HL-60 (cell line): ENCODE measurements around the gene ZSWIM4.
A peak's percentile ranks its signal among the peaks of the same experiment; 100 is the strongest.

ENCODE experiments used
- DNase-seq, 2 experiments: peaks; one replicate each; pipeline ENCODE4 v3.0.0-alpha.2; 2010 to 2020; ENCODE audit warnings: low read depth in 1 of 2, low spot score in 1 of 2
- H3K27ac ChIP-seq: fragments of 250-450 bp; sonication (Bioruptor Pico); replicated peaks from 2 replicates; pipeline ENCODE4 v1.5.1; 2020; ENCODE audit warnings: mild to moderate bottlenecking, moderate library complexity
- H3K27me3 ChIP-seq: fragments of 250-450 bp; sonication (Bioruptor Pico); 2 replicates; pipeline ENCODE4 v1.5.1; 2021; ENCODE audit warnings: mild to moderate bottlenecking, moderate library complexity; ENCODE audit not compliant: insufficient read depth, poor library complexity, severe bottlenecking
- H3K4me3 ChIP-seq: replicated peaks from 2 replicates; pipeline ENCODE4 v1.5.1; 2011; ENCODE audit warnings: mild to moderate bottlenecking, control low read depth, low read length; ENCODE audit not compliant: insufficient read depth
- CTCF ChIP-seq: IDR thresholded peaks from one replicate; pipeline ENCODE4 v1.5.1; 2011; ENCODE audit warnings: low read length, control low read depth, inconsistent platforms; ENCODE audit not compliant: insufficient read depth
- GABPA ChIP-seq: IDR thresholded peaks from 2 replicates; pipeline ENCODE4 v1.6.1; 2012; ENCODE audit warnings: low read depth
- POLR2AphosphoS5 ChIP-seq: IDR thresholded peaks from 2 replicates; pipeline ENCODE4 v1.6.1; 2012; ENCODE audit warnings: low read depth
- SPI1 ChIP-seq: IDR thresholded peaks from 2 replicates; pipeline ENCODE4 v1.6.1; 2012; ENCODE audit warnings: low read depth, mild to moderate bottlenecking, borderline replicate concordance
- TF ChIP-seq, protein P1 (sequence below): IDR thresholded peaks from 2 replicates; pipeline ENCODE4 v1.6.1; 2012; ENCODE audit warnings: low read depth; ENCODE audit not compliant: insufficient replicate concordance

ZSWIM4 gene

DNA sequence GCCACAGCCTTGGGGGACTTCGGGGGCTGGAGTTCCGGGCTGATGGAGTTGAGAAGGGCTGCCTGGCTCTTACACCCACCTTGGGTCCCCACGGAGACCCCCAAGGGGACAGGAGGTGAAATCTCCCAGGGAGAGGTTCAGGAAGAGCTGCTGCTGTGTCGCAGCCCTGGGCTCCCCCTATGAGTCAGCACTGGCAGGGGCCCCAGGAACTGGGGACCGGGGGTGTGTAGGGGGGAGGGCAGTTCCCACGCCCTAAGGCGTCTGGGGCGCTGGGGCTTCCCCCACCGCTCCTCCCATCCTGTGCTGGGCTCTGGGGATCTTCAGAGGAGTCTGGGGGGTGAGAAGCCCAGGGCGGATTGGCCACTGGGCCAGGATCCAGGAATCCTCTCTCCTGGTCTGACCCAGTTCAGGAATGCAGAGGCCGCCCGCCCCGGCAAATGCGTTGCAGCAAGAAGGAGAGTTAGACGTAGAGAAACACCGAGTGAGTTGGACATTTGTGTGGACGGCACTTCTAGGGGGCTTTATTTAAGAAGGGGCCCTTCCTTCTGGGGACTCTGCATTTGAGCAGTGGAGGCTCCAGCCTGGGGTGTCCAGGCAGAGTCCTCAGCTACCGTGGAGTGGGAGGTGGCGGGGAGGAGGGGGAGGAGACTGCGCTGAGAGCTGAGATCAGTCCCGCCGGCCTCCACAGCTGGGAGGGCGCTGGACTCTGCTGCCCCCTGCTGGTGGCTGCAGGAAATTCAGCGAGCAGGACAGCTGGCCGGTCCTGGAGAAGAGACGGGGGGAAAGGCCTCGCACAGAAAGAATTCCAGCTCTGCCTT, 66.7 kb downstream of the ZSWIM4 start:
- TF ChIP-seq SPI1 (no peak), CTCF (peak; percentile 51)
- DNase-seq, result peak; percentile 76 to 87
- Histone ChIP-seq H3K4me3 (peak overlapping the region; percentile 48), H3K27ac (peak overlapping the region; percentile 63), H3K27me3 (peaks cover 16% of the 10 kb centered on the region)

DNA sequence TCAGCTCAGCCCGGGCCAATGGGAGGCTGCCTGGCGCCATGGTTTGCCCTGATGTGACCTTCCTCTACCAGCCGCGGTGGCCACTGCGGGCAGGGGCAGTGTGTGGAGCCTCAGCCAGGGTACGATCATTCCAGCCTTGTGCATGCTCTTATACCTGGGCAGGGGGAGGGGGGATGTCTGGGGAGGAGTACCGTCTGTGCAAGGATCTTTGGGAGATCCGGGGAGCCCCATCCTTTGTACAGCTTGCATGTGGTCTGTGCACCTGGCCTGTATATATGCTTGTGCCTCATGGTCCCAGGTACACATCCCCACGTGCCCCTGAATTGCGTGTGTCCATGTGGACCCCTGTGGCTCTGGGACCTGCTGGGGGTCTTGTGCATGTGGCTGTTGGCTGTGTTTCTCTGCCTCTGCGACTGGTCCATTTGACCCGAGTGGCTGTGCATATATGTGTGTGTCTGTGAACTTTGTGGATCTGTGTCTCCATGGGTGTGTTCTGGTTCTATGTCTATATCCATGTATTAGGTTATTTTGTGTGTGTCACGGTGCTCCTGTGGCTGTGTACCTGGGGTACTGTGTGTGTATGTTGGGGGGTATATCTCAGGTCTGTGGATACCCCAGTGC, 68.9 kb downstream of the ZSWIM4 start:
- no peak overlapping the region for H3K4me3 ChIP-seq

DNA sequence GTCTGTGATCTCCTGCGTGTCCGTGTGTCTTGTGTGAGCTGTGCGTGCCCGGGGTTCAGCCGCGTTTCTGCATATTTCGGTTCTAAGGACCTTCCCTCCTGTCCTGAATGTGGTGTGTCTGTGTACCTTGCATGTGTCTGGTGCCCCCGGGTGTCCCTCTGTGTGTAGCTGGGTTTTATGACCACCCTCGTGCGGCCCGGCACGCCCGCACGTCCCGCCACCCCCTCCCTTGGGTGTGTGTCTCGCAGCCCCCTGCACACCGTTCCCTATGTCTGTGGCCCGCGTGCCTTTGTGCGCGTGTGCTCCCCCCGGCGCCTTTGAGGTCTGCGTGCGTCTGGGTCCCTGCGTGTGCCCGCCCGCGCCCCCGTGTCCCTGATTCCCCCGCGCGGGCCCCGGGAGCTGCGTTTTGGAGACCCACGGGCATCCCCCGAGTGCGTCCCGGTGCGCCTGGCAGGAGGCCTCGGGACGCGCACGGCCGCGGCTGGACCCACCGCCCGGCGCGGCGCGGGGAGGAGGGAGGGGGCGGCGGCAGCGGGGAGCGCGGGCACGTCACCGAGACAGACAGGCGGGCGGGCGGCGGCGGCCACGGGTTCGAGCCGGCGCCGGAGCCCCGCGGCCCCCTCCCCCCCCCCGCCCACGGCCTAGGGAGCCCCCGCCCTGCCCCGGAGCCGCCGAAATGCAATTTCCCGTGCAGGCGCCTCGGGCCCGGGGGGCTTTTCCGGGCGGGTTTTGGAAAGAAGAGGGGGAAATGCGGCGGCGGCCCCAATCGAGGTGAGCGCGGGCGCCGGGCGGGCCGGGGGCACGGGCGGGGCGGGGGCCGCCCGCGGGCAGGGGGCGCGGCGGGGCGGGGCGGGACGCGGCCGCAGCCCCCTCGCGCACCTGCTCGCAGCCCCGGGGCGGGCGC, 69.7 kb downstream of the ZSWIM4 start:
- Histone ChIP-seq H3K27ac (no peak overlapping the region), H3K4me3 (peak overlapping the region; percentile 41), H3K27me3 (peaks cover 18% of the 10 kb centered on the region)
- no peak for TF ChIP-seq SPI1
- TF ChIP-seq POLR2AphosphoS5, result no peak
- no peak for TF ChIP-seq CTCF
- TF ChIP-seq, protein P1, sequence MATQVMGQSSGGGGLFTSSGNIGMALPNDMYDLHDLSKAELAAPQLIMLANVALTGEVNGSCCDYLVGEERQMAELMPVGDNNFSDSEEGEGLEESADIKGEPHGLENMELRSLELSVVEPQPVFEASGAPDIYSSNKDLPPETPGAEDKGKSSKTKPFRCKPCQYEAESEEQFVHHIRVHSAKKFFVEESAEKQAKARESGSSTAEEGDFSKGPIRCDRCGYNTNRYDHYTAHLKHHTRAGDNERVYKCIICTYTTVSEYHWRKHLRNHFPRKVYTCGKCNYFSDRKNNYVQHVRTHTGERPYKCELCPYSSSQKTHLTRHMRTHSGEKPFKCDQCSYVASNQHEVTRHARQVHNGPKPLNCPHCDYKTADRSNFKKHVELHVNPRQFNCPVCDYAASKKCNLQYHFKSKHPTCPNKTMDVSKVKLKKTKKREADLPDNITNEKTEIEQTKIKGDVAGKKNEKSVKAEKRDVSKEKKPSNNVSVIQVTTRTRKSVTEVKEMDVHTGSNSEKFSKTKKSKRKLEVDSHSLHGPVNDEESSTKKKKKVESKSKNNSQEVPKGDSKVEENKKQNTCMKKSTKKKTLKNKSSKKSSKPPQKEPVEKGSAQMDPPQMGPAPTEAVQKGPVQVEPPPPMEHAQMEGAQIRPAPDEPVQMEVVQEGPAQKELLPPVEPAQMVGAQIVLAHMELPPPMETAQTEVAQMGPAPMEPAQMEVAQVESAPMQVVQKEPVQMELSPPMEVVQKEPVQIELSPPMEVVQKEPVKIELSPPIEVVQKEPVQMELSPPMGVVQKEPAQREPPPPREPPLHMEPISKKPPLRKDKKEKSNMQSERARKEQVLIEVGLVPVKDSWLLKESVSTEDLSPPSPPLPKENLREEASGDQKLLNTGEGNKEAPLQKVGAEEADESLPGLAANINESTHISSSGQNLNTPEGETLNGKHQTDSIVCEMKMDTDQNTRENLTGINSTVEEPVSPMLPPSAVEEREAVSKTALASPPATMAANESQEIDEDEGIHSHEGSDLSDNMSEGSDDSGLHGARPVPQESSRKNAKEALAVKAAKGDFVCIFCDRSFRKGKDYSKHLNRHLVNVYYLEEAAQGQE, result no peak
- TF ChIP-seq GABPA, result no peak
- no peak for DNase-seq

More for the DNA sequence above, 68.9 kb downstream of the ZSWIM4 start:
- Histone ChIP-seq H3K27me3 (peaks cover 18% of the 10 kb centered on the region), H3K27ac (no peak overlapping the region)
- TF ChIP-seq GABPA, result no peak
- TF ChIP-seq, protein P1, result no peak
- TF ChIP-seq SPI1, result no peak
- no peak for TF ChIP-seq POLR2AphosphoS5
- no peak for TF ChIP-seq CTCF
- no peak for DNase-seq
